GM19239 (cell line): ENCODE measurements around the gene ATP6V1F.
"Not testable (repeated sequence)": the region's sequence is repeated elsewhere in the genome, so short reads cannot be mapped to it uniquely, and the experiment has no call there.

Experiments
- DNase-seq: peaks from one replicate; pipeline ENCODE4 v3.0.0; 2011; ENCODE audit warnings: low spot score; ENCODE audit not compliant: insufficient read length
- FAIRE-seq: peaks from 2 replicates; lab custom pipeline; 2011; peaks lifted over from hg19 to GRCh38; lab: Jason Lieb, UNC

Gene ATP6V1F

GRCh38 chr7:128912281-128912680 lies 49.6 kb downstream of the ATP6V1F start:
- FAIRE-seq (no peak), DNase-seq (no peak)

- not testable (repeated sequence) for DNase-seq, FAIRE-seq
These were observed 50.2 kb downstream of the ATP6V1F start for GRCh38 chr7:128912709-128913495.

- FAIRE-seq = no peak
- no peak for DNase-seq
These were observed 51.4 kb downstream of the ATP6V1F start for GRCh38 chr7:128913870-128914565.

- FAIRE-seq (peak; percentile 18), DNase-seq (no peak)
These were observed 52.0 kb downstream of the ATP6V1F start for GRCh38 chr7:128914566-128915151.

GRCh38 chr7:128915271-128915819 lies 52.7 kb downstream of the ATP6V1F start:
- FAIRE-seq (peak; percentile 76), DNase-seq (no peak)
